Measurements from ENCODE around the gene AMZ1.

GRCh38 chr7:2737771-2738540 is 50.0 kb downstream of the AMZ1 start:
- TF ChIP-seq CTCF (conservative IDR thresholded peaks at IDR 0.05 in 1 of 2, IDR thresholded peaks at IDR 0.05 in 1 of 2; ENCODE audit: low read depth in 1 of 2, low read length in 2 of 2): no peak
- no peak for TF ChIP-seq EZH2 (IDR thresholded peaks at IDR 0.05; ENCODE audit: low read length, missing control alignments)
